Suprapubic skin (tissue), 4 donors: ENCODE data around the gene SUZ12. TPM values are rescaled to one million over a fixed set of nuclear protein-coding genes. Genes with fewer than 3 reads are reported as not detected.
"Not testable (repeated sequence)": the region's sequence is repeated elsewhere in the genome, so short reads cannot be mapped to it uniquely, and the experiment has no call there.

Experiments
- DNase-seq, 2 donors: peaks; one replicate each; pipeline ENCODE4 v3.0.0-alpha.2; 2019; ENCODE audit warnings: low spot score in 2 of 2
- H3K27ac ChIP-seq: fragments of 200-600 bp; sonication (generic); one replicate; pipeline ENCODE4 v1.5.1; 2019
- H3K27me3 ChIP-seq: fragments of 200-600 bp; sonication (generic); one replicate; pipeline ENCODE4 v1.5.1; 2019
- H3K36me3 ChIP-seq: fragments of 200-600 bp; sonication (generic); one replicate; pipeline ENCODE4 v1.5.1; 2019
- H3K4me1 ChIP-seq: fragments of 200-600 bp; sonication (generic); one replicate; pipeline ENCODE4 v1.5.1; 2019
- H3K4me3 ChIP-seq: fragments of 200-600 bp; sonication (generic); one replicate; pipeline ENCODE4 v1.5.1; 2019; ENCODE audit warnings: mild to moderate bottlenecking
- H3K9me3 ChIP-seq: fragments of 200-600 bp; sonication (generic); one replicate; pipeline ENCODE4 v1.5.1; 2019
- CTCF ChIP-seq, 2 donors: fragments of 200-600 bp in 1 of 2; fragments of 450-650 bp in 1 of 2; sonication (generic) in 1 of 2; IDR thresholded peaks; one replicate each; pipeline ENCODE4 v1.5.1; 2016 to 2019; ENCODE audit warnings: antibody characterized with exemption in 2 of 2, mild to moderate bottlenecking in 1 of 2, moderate library complexity in 1 of 2
- EP300 ChIP-seq: sonication (generic); formaldehyde crosslinking; IDR thresholded peaks from one replicate; pipeline ENCODE4 v1.6.1; 2017; ENCODE audit warnings: antibody characterized with exemption
- POLR2A ChIP-seq, 2 donors: fragments of 450-650 bp; IDR thresholded peaks; one replicate each; pipeline ENCODE4 v1.6.1; 2017; ENCODE audit warnings: antibody characterized with exemption in 2 of 2, mild to moderate bottlenecking in 2 of 2, moderate library complexity in 2 of 2
- POLR2AphosphoS5 ChIP-seq, 3 donors: sonication (generic); formaldehyde crosslinking; IDR thresholded peaks; one replicate each; pipeline ENCODE4 v1.6.1; 2017; ENCODE audit warnings: antibody characterized with exemption in 3 of 3
- WGBS: methylation state at CpG from one replicate; pipeline ENCODE4 v1.1.5; 2018; 5-methylcytosine and 5-hydroxymethylcytosine counted together
- total RNA-seq, 4 donors: library from RNA; depleted of rRNA; stranded (reverse); fragments of >200 nt; gene quantifications; one replicate each; pipeline ENCODE4 v1.1.0, GENCODE V29; 2016

Gene SUZ12
- total RNA-seq, 4 donors from 2014 or later = 11.5 to 24.4 (median 14.9) TPM

- Histone ChIP-seq H3K4me3 (peak overlapping the region; percentile 33), H3K36me3 (no peaks in the 10 kb centered on the region), H3K27me3 (peaks cover 18% of the 10 kb centered on the region), H3K9me3 (no peaks in the 10 kb centered on the region), H3K4me1 (peaks cover 4% of the 10 kb centered on the region), H3K27ac (no peak overlapping the region)
- TF ChIP-seq EP300 = no peak
- TF ChIP-seq POLR2A (IDR thresholded peaks at IDR 0.05) = no peak
- no peak for TF ChIP-seq POLR2AphosphoS5 (IDR thresholded peaks at IDR 0.05)
- no peak for TF ChIP-seq CTCF (IDR thresholded peaks at IDR 0.05)
- peak in 1 of 2 donors; percentile 70 for DNase-seq
- 31% methylated on average over 16 of the region's 45 CpGs for WGBS
These were observed 19.7 kb upstream of the SUZ12 start for GRCh38 chr17:31917065-31917529.

- not testable (repeated sequence) for H3K27ac ChIP-seq, H3K4me1 ChIP-seq, H3K36me3 ChIP-seq, DNase-seq, H3K9me3 ChIP-seq, H3K4me3 ChIP-seq
- WGBS = 93% methylated on average over 13 of the region's 13 CpGs
- H3K27me3 ChIP-seq = peaks cover 18% of the 10 kb centered on the region
These were observed 19.1 kb upstream of the SUZ12 start for GRCh38 chr17:31917721-31918120.

- Histone ChIP-seq H3K4me3 (no peak overlapping the region), H3K36me3 (no peaks in the 10 kb centered on the region), H3K9me3 (no peaks in the 10 kb centered on the region), H3K27ac (no peak overlapping the region), H3K4me1 (peaks cover 4% of the 10 kb centered on the region), H3K27me3 (peaks cover 18% of the 10 kb centered on the region)
- 63% methylated on average over 4 of the region's 4 CpGs for WGBS
- no peak for TF ChIP-seq POLR2A (IDR thresholded peaks at IDR 0.05)
- TF ChIP-seq CTCF (IDR thresholded peaks at IDR 0.05) = no peak
- TF ChIP-seq POLR2AphosphoS5 (IDR thresholded peaks at IDR 0.05) = no peak
- TF ChIP-seq EP300 = no peak
- DNase-seq = no peak
These were observed 18.1 kb upstream of the SUZ12 start for GRCh38 chr17:31918701-31919128.

- H3K27me3 ChIP-seq = peaks cover 18% of the 10 kb centered on the region
- TF ChIP-seq CTCF (IDR thresholded peaks at IDR 0.05) = no peak
- TF ChIP-seq POLR2A (IDR thresholded peaks at IDR 0.05) = no peak
- no peak for TF ChIP-seq EP300
- no peak for TF ChIP-seq POLR2AphosphoS5 (IDR thresholded peaks at IDR 0.05)
- no peak for DNase-seq
- no peak overlapping the region for H3K4me3 ChIP-seq
- H3K9me3 ChIP-seq = no peaks in the 10 kb centered on the region
- WGBS = 82% methylated on average over 10 of the region's 10 CpGs
- peaks cover 4% of the 10 kb centered on the region for H3K4me1 ChIP-seq
- no peak overlapping the region for H3K27ac ChIP-seq
- no peaks in the 10 kb centered on the region for H3K36me3 ChIP-seq
These were observed 16.8 kb upstream of the SUZ12 start for GRCh38 chr17:31919802-31920525.

GRCh38 chr17:31926100-31926729 is 10.6 kb upstream of the SUZ12 start:
- Histone ChIP-seq H3K27ac (no peak overlapping the region), H3K9me3 (no peaks in the 10 kb centered on the region), H3K4me1 (no peaks in the 10 kb centered on the region), H3K27me3 (no peaks in the 10 kb centered on the region), H3K4me3 (no peak overlapping the region), H3K36me3 (no peaks in the 10 kb centered on the region)
- WGBS = 90% methylated on average over 5 of the region's 5 CpGs
- no peak for DNase-seq
- TF ChIP-seq POLR2A (IDR thresholded peaks at IDR 0.05) (no peak), CTCF (IDR thresholded peaks at IDR 0.05) (no peak)
